Measurements from ENCODE around the gene SPTY2D1. TPM values are rescaled to one million over a fixed set of nuclear protein-coding genes. Genes with fewer than 3 reads are reported as not detected.
A peak's percentile ranks its signal among the peaks of the same experiment; 100 is the strongest.
"Not testable (repeated sequence)": the region's sequence is repeated elsewhere in the genome, so short reads cannot be mapped to it uniquely, and the experiment has no call there.

The SPTY2D1 gene
- total RNA-seq, 1 experiment from 2014 or later = 23.8 TPM

- H3K27me3 ChIP-seq = no peaks in the 10 kb centered on the region
- no peaks in the 10 kb centered on the region for H3K9me3 ChIP-seq (replicated peaks)
- no peaks in the 10 kb centered on the region for H3K4me1 ChIP-seq
- H3K4me3 ChIP-seq = no peak within 1 kb of the TSS
- no peak for DNase-seq
- H3K27ac ChIP-seq = no peak within 1 kb of the TSS
- peaks cover 9% of the 10 kb centered on the region; the same call in 1 of the 2 replicates for H3K36me3 ChIP-seq
These were observed 34.4 kb downstream of the SPTY2D1 start, which contains the start of gene MISFA for GRCh38 chr11:18599739-18600230. Gene MISFA (plus strand): TSS chr11:18599789. CDS start chr11:18599929, 140 bp downstream.

DNA sequence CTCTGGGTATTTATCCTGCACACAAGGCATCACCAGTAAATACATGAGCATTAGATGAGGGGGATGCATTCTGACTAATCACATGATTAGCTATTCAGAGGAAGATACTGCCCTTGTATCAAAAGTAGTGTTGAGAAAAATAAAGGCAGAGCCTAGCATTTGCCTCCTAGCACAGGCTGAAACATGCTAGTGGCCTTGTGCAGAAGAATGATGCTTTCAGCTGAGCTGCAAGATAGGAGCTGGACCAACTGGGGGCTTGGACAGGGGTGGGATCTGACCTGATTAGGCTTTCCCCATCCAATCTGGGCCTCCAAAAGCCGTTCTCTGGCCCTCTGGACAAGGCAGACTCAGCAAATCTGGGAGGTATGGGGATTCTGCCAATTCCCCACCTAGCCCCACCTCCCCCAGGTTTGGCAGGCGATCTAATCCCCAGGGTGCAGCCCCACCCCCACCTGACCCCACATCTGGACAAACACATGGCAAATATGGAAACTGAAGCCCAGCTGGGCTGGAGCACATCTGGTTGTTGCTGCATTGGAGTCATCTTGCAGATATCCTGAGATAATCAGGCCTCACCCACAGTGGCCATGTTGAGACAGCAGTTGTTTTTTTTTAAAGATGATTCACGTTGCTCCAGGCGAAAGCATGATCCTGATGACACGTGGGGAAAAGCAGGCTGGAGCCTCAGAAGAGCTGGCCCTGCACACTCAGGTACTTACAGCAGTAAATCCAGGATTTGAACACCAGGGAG is 39.0 kb downstream of the SPTY2D1 start:
- DNase-seq = no peak
- no peak overlapping the region for H3K27ac ChIP-seq

DNA sequence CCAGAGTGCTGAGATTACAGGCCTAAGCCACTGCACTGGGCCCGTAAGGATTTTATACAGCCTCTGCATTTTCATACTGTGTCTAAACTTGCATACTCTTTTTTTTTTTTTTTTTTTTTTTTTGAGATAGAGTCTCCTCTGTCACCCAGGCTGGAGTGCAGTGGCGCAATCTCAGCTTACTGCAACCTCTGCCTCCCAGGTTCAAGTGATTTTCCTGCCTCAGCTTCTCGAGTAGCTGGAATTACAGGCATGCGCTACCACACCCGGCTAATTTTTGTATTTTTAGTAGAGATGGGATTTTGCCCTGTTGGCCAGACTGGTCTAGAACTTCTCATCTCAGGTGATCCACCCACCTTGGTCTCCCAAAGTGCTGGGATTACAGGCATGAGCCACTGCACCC is 40.1 kb downstream of the SPTY2D1 start:
- not testable (repeated sequence) for H3K4me3 ChIP-seq; H3K27me3 ChIP-seq; H3K27ac ChIP-seq; DNase-seq; H3K4me1 ChIP-seq; H3K9me3 ChIP-seq (replicated peaks); H3K36me3 ChIP-seq

More for the DNA sequence above, 39.0 kb downstream of the SPTY2D1 start:
- no peaks in the 10 kb centered on the region for H3K27me3 ChIP-seq
- H3K9me3 ChIP-seq (replicated peaks) = no peaks in the 10 kb centered on the region
- no peaks in the 10 kb centered on the region for H3K4me1 ChIP-seq
- H3K36me3 ChIP-seq = peaks cover 4% of the 10 kb centered on the region; the same call in 1 of the 2 replicates
- no peak overlapping the region for H3K4me3 ChIP-seq

GRCh38 chr11:18590571-18590970 is 43.6 kb downstream of the SPTY2D1 start:
- no peak overlapping the region for H3K4me3 ChIP-seq
- H3K9me3 ChIP-seq (replicated peaks) = no peaks in the 10 kb centered on the region
- H3K36me3 ChIP-seq = peaks cover 4% of the 10 kb centered on the region; the same call in 1 of the 2 replicates
- H3K27ac ChIP-seq = no peak overlapping the region
- no peak for DNase-seq
- no peaks in the 10 kb centered on the region for H3K4me1 ChIP-seq
- H3K27me3 ChIP-seq = no peaks in the 10 kb centered on the region

GRCh38 chr11:18588297-18589252 is 45.6 kb downstream of the SPTY2D1 start, which contains the start of gene UEVLD:
Gene UEVLD (minus strand): TSS chr11:18588734. CDS start chr11:18588654, 80 bp downstream.
- H3K9me3 ChIP-seq (replicated peaks) = no peaks in the 10 kb centered on the region
- H3K4me1 ChIP-seq = no peaks in the 10 kb centered on the region
- H3K27ac ChIP-seq = peak within 1 kb of the TSS; percentile 58
- peak within 1 kb of the TSS; percentile 88 for H3K4me3 ChIP-seq
- peak; percentile 92 to 94 for DNase-seq
- no peaks in the 10 kb centered on the region for H3K36me3 ChIP-seq
- no peaks in the 10 kb centered on the region for H3K27me3 ChIP-seq

DNA sequence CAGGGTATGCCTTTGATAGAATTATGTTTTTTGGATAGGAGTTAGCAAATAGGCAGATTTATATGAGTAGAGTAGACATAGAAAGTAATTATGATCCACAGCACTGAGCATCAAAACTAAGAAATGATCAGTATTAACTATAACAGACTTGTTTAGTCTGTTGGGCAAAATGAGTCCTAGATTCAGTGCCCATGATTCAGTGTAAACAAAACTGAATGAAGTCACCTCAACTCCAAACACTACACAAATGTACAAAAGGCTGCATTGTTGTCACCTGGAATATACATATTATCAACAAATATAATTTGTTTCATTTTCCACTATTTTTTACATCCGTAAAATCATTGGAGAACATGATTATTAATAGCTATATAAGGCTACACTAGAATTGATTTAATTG is 52.3 kb downstream of the SPTY2D1 start:
- H3K4me1 ChIP-seq = no peaks in the 10 kb centered on the region
- peaks cover 3% of the 10 kb centered on the region; the same call in 1 of the 2 replicates for H3K36me3 ChIP-seq
- H3K27me3 ChIP-seq = no peaks in the 10 kb centered on the region
- H3K9me3 ChIP-seq (replicated peaks) = no peaks in the 10 kb centered on the region
- no peak for DNase-seq
- no peak overlapping the region for H3K4me3 ChIP-seq
- H3K27ac ChIP-seq = no peak overlapping the region

GRCh38 chr11:18580113-18580766 is 53.9 kb downstream of the SPTY2D1 start:
- Histone ChIP-seq H3K4me3 (no peak overlapping the region), H3K27me3 (no peaks in the 10 kb centered on the region), H3K4me1 (no peaks in the 10 kb centered on the region), H3K9me3 (replicated peaks) (no peaks in the 10 kb centered on the region), H3K36me3 (peaks cover 3% of the 10 kb centered on the region; the same call in 1 of the 2 replicates), H3K27ac (no peak overlapping the region)
- DNase-seq = no peak

- Histone ChIP-seq H3K27ac (no peak overlapping the region), H3K4me1 (no peaks in the 10 kb centered on the region), H3K9me3 (replicated peaks) (no peaks in the 10 kb centered on the region), H3K27me3 (no peaks in the 10 kb centered on the region), H3K4me3 (no peak overlapping the region), H3K36me3 (peaks cover 3% of the 10 kb centered on the region)
- no peak for DNase-seq
These were observed 55.1 kb downstream of the SPTY2D1 start for GRCh38 chr11:18578975-18579598.

- Histone ChIP-seq H3K4me3 (no peak overlapping the region), H3K27ac (no peak overlapping the region), H3K9me3 (replicated peaks) (no peaks in the 10 kb centered on the region), H3K36me3 (peaks cover 3% of the 10 kb centered on the region), H3K4me1 (no peaks in the 10 kb centered on the region), H3K27me3 (no peaks in the 10 kb centered on the region)
- DNase-seq = no peak
These were observed 58.8 kb downstream of the SPTY2D1 start for GRCh38 chr11:18575361-18575760.

GRCh38 chr11:18567081-18567480 is 67.1 kb downstream of the SPTY2D1 start:
- no peak for DNase-seq
- H3K4me3 ChIP-seq = no peak overlapping the region
- H3K9me3 ChIP-seq (replicated peaks) = no peaks in the 10 kb centered on the region
- H3K4me1 ChIP-seq = no peaks in the 10 kb centered on the region
- H3K36me3 ChIP-seq = peaks cover 4% of the 10 kb centered on the region; the same call in 1 of the 2 replicates
- H3K27me3 ChIP-seq = no peaks in the 10 kb centered on the region
- H3K27ac ChIP-seq = no peak overlapping the region

GRCh38 chr11:18566406-18566805 is 67.7 kb downstream of the SPTY2D1 start:
- no peaks in the 10 kb centered on the region for H3K4me1 ChIP-seq
- no peaks in the 10 kb centered on the region for H3K9me3 ChIP-seq (replicated peaks)
- no peak for DNase-seq
- no peak overlapping the region for H3K4me3 ChIP-seq
- H3K27ac ChIP-seq = no peak overlapping the region
- peaks cover 4% of the 10 kb centered on the region; the same call in 1 of the 2 replicates for H3K36me3 ChIP-seq
- no peaks in the 10 kb centered on the region for H3K27me3 ChIP-seq

DNA sequence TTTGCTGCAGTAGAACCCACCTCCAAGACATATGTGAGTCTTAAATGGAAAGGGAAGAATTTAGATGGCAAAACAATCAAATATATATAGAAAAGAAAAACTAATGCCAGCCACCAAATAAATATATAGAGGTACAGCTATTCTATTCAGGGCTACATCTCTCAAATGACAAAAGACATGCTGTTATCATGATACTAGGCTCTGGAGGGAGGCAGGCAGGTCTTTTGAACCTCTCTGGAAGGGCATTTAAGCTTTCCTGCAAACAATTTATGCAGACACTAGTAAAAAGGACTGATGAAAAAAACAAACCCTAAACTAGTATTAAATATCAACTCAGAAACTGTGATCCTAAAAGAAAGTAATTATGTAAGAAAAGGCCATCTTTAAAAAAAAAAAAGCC is 70.0 kb downstream of the SPTY2D1 start:
- H3K36me3 ChIP-seq = 0 out of 2 replicates have a peak, but pooled peaks cover 4% of the 10 kb centered on the region
- DNase-seq = no peak

DNA sequence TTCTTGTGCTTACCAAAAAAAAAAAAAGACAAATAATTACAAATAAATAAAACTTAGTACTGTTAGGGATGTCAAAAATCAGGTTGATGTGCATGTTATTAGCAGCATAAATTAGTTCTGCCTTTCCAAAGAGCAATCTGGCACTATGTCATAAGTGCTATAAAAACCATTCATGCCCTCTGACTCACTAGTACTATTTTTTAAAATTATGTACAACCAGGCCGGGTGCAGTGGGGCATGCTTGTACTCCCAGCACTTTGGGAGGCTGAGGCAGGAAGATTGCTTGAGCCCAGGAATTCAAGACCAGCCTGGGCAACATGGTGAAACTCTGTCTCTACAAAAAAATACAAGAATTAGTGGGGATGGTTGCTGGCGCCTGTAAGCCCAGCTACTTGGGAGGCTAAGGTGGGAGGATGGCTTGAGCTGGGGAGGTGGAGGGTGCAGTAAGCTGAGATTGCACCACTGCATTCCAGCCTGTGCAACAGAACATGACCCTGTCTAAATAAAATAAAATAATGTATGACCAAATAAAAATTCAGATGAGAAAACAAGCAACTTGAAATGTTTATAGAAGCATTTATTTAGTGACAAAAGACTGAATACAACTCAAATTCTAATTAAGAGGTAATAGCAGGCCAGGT is 70.9 kb downstream of the SPTY2D1 start:
- Histone ChIP-seq H3K27ac (no peak overlapping the region), H3K9me3 (replicated peaks) (no peaks in the 10 kb centered on the region), H3K36me3 (0 out of 2 replicates have a peak, but pooled peaks cover under 1% of the 10 kb centered on the region), H3K4me3 (no peak overlapping the region), H3K27me3 (no peaks in the 10 kb centered on the region), H3K4me1 (no peaks in the 10 kb centered on the region)
- no peak for DNase-seq

More for the DNA sequence above, 70.0 kb downstream of the SPTY2D1 start:
- Histone ChIP-seq H3K27ac (no peak overlapping the region), H3K4me3 (no peak overlapping the region), H3K9me3 (replicated peaks) (no peaks in the 10 kb centered on the region), H3K27me3 (no peaks in the 10 kb centered on the region), H3K4me1 (no peaks in the 10 kb centered on the region)

All from SJCRH30 (cell line).